GM19239 (cell line): ENCODE measurements around the gene ABCA4.
"Not testable (repeated sequence)": the region's sequence is repeated elsewhere in the genome, so short reads cannot be mapped to it uniquely, and the experiment has no call there.

Experiments used
- DNase-seq: peaks from one replicate; pipeline ENCODE4 v3.0.0; 2011; ENCODE audit warnings: low spot score; ENCODE audit not compliant: insufficient read length
- FAIRE-seq: peaks from 2 replicates; lab custom pipeline; 2011; peaks lifted over from hg19 to GRCh38; lab: Jason Lieb, UNC

ABCA4 gene

DNA sequence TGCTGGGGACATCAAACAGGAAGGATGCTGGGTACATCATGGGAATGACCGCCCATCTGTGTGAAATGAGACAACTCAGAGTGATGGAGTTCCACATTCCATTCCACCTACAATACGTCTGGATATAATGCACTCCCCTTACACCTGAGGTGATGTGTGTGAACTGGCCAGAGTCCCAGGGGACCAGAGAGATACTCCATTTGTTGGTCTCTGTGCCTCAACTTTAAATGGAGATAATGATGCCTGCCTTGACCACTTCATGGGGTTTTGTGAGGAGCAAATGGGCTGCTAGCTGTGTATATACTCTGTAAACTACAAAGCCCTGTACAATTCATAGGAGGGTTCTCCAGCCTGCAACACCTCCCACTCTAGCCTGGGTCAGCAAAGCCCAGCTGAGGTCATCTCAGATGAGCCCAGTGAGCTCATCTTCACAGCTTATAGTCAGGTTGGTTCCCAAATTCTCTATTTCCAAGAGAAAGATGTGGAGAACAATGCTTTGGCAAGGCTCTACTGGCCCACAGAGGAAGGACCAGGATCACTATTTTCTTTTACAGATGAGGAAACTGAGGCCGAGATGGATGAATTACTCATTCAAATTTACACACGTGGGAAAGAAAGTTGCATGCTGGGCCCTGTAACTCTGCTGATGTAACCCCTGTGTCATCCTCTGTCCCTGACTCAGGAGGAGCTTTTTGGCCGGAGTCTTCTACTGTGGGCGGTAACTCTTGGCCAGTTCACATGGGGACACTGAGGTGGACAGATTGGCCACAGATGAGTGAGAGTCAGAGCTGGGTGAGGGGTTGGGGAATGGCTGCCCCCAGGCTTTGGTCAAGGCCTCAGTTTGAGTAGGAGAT, 106.1 kb downstream of the ABCA4 start:
- FAIRE-seq (no peak), DNase-seq (no peak)

DNA sequence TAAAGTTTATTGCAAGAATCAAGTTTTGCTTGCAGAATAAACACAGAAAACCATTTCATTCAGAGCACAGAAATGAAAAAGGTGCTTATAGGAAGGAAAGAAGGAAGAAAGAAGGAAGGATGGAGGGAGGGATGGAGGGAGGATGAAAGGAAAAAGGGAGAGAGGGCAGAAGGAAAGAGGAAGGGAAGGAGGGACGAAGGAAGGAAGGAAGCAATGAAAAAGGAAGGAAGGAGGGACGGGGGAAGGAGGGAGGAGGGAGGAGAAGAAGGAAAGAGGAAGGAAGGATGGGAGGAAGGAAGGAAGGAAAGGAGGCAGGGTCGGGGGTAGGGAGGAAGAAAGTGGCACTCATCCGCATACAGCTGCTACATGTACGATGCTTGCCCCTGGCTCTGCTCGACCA, 106.9 kb downstream of the ABCA4 start:
- no peak for DNase-seq
- FAIRE-seq: no peak

DNA sequence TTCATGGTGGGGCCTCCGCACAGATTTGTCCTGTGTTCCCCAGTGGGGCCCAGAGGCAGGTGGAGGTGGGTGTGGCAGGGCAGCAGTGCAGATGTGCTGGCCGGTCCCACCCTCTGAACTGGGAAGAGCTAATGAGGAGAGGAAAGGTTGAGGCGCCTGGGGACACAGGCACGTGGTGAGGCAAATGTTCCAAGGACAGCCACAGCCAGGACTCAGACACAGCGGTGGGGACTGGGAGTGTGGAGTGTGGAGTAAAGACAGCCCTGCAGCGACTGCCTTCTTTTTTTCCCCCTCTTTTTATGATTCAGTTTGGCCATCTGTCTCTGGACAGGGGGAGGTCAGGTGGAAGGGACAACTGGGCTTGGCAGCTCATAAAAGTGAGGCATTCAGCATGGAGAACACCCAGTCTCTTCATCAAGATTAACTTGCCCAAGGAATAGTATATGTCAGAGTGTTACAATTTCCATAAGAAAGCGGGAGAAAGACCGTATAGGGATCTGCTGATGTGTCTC, 107.5 kb downstream of the ABCA4 start:
- FAIRE-seq (no peak), DNase-seq (no peak)

DNA sequence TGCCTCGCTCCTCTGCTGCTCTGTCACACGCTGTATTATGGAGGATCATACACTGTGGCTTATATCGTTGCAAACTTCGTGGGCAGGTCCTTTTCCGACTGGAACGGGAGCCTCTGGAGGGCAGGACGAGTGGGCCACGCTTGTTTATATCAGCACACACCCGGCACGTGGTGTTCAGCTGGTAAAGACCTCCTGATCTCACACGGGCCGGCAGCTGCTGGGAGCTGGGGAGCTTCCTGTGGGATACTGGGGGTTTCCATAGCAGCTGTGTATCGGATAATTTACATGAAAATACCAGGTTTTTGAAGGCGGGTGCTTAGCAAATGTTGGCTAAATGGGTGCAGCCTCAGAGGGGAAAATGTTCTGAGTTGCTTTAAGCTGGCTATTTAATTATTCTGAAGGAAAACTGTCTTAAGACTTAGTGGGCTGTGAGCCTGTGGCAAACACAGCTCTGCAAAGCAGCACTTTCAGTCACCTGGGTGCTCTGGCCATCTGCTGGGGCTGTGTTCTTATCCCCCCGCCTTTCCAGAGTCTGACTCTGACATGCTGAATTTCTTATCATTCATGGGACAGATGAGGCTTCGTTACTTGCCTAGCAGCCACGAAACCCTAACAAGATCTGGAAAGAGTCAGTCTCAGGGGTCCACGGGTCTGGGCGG, 108.1 kb downstream of the ABCA4 start:
- FAIRE-seq: no peak
- DNase-seq: no peak

DNA sequence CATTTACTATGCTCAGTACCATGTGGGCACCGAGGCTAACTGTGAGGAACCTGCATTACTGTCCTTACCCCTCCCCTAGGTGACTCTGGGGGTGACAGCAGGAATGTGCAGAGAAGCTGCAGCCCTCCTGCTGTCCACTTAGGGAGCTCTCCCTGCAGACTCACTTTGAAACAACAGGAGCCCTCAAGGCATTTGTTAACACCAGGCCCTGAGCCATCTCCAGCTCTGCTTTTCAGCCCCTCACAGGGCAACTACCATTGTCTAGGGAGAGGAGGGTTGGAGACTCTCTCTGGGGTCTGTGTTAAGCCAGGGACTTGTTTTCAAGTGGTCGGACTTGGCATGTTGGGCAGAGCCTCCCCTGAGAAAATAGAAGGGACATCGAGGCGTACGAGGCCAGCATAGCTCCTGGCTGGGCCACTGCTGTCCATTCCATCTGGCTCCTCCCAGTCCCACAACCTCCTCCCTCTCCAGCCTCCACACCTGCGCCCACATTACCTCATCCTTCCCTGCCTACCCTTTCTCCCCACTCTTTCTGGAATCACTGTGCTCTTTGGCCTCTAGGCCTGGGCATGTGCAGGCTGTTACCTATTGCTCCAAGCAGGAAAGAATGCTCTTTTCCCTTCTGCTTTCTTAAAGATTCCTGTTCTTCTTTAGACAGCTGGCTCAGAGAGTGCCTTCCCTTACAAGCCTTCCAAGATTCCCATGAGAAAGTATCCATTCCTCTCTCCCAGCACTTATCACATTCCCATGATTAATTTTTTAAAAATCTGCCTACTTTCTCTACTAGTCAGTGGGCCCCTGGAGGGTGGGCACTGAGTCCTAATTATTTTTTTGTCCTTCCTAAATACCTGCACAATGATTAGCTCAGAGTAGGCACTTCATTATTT, 109.0 kb downstream of the ABCA4 start:
- DNase-seq: no peak
- no peak for FAIRE-seq

DNA sequence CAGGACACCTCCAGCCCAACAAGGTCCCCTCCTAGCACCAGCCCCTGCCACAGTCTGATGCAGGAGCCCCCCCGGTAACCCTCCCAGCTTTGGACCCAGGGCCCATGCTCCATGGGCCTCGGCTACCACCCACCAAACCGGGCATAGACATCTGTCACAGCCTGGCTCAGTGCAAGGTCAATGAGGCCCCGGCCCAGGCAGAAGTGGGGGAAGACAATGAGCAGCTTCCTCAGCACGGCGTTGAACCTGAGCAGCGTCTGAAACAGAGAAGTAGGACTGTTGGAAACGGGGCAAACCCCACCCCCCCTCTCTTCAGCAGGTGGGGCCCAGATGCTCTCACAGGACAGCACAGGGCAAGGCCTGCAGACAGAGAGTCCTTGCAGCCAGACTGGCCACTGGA, 109.8 kb downstream of the ABCA4 start:
- DNase-seq: no peak
- no peak for FAIRE-seq

DNA sequence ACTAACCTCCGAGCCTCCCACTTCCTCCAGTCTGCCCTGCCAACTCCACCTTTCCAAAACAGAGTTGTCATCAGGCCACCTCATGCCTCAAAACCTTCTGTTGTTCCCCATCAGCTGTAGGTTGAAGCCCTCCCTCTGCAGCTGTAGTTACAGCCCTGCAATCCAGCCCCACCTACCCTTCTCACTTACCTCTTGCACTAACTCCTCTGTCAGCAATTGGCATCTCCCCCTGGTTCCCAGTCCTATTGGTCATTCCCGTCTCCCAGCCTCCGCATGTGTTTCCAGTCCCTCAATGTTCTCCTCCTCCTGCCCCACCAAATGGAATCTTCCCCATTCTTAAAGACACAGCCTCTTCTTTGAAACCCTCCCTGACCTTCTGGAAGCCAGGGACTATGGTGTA, 111.6 kb downstream of the ABCA4 start:
- FAIRE-seq (no peak), DNase-seq (no peak)

DNA sequence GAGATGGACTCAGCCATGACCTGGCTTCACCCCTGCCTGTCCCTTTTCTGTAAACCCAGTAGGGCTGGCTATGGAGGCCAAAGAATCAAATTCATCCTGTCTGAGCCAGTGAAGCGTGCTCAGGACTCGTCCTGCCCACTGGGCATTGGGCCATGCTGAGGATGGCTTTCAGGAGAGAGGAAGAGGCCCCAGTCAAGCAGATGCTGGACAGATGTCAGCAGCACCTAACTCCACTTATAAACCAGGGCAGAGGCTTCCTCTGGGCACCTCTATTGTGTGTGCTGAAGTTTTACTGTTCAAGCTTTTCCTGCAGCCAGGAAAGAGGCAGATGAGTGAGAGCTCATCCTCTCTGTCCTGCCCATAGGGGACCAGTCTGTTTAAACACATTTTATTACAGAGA, 114.3 kb downstream of the ABCA4 start:
- FAIRE-seq (no peak), DNase-seq (no peak)

DNA sequence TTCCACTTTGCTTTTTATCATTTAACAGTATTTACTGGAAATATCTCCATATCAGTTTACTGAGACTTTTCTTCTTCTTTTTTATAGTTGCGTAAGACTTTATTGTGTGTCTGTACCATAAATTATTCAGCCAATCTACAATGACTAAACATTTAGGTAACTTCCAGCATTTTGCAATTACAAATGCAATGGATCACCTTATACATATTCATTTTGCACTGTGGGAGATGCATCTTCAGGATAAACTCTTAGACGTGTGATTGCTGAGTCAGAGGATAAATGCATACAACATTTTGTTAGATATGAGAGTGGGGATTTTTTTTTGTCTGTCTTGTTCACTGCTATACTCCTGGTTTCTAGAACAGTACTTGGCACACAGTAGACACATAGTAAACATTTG, 116.0 kb downstream of the ABCA4 start:
- no peak for FAIRE-seq

DNA sequence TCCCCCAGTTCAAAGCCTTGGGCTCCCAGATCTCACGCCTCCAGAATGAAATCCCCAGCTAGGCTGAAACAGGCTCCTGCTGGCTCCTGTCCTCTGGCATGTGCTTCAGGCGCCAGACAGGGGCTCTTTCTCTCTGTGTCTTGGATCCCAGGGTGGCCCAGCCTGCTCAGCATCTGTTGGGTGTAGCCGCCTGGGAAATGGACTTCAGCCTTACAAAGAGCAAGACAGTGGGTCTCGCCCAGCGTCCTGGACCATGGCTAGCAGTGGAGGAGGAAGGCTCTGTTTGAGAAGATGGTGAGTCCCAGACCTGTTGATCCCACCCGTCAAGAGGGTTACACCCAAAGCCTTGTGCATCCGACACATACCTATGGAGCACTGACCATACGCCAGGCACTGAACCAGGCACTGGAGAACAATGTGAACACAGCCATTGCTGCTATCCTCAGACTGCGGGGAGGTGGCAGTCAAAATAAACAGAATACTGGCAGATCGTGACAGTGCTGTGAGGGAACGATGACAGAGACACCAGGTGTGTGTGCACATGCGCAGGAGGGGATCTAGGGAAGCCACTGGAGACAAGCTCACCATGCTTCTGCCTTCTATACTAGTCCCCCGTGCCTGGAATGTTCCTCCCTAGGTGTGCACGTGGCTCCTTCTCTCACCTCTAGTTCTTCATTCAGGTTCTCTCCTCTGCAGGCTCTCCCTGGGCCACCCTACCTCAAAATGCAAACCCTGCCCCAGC, 118.7 kb downstream of the ABCA4 start:
- FAIRE-seq (no peak), DNase-seq (no peak)

More for the DNA sequence above, 116.0 kb downstream of the ABCA4 start:
- DNase-seq: no peak

DNA sequence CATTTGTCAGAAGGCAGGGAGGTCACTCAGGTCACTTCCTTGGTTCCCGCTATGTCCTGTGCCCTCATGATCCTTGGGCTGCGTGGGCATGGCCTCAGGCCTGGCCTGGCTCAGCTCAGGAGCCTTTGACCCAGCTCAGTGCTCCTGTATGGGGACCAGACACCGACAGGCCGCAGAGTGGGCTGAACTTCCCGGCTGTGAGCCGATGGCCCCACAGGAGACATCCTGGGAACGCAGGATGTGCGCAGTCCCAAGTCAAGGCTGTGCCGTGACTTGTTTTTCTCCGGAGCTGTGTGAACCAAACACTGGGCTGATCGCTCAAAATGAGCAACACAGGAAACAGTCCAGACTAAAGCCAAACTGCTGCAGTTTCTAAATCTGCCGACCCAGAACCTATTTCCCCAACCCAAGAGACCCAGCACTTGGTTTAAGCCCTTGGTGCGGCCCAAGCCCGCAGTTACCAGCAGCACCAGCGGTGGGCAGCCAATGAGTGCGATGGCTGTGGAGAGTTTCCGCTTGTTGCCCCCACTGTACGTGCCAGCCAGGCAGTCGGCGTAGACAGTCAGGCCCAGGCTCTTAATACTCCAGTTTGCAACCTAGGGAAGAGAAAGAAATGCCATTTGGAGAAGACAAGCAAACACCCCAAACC, 119.4 kb downstream of the ABCA4 start:
- DNase-seq (no peak), FAIRE-seq (no peak)

DNA sequence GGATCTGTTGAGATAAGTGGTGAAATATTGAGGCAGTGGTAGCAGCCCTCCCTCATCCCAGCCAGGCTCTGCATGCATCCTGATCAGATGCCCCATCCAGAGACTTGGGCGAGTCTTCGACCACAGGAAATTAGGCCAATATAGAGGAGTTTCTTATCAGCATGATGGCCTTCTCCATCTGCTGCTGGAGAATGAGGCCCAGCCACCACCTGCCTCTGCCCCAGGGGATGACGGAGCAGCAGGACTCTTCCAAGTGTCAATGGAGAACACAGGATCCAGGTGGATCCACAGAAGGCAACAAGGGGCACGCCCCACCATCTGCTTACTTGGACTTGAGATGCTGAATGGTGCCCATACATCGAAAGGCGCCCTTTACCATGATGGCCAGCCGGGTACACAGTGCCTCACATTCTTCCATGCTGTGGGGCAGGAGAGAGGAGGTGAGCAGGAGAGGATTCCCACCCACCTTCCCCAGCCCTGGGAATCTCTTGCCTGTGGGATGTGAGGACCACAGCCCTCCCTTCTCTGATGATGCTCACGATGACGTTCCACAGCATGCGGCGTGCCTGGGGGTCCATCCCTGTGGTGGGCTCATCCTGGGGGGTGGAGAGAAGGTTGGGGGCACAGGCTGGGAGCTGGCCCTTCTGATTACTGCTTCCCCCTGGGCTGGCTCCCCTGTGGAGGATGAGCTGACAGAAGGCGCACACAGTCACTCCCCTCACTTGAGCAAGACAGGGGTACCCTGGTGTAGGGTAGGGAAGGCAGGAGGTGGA, 120.3 kb downstream of the ABCA4 start:
- FAIRE-seq: no peak

DNA sequence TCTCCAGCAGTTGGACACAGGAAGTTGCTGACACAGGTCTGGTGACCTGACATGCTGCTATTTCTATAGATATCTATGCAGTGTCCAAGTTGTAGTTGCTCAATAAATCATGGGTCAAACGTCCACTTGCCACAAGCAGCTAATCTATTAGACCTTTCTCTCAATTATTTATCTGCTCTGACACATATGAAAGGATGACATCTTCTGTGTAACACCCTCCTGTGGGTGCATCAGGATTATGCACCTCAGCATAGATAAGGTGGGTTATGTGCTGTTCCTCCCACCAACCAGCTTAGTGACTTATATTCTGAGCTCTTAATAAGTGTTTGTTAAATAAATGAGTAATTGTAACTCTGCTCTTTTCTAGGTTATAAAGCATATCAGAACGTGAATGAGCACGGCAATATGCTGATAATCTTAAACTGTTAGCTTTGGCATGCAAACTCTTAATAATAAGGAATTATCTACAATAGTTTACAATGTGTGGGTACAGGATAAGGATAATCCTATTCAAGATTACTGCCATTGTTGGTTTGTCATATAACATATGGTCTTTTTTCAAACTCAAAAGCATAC, 121.0 kb downstream of the ABCA4 start:
- no peak for DNase-seq

More for the DNA sequence above, 120.3 kb downstream of the ABCA4 start:
- DNase-seq: no peak

DNA sequence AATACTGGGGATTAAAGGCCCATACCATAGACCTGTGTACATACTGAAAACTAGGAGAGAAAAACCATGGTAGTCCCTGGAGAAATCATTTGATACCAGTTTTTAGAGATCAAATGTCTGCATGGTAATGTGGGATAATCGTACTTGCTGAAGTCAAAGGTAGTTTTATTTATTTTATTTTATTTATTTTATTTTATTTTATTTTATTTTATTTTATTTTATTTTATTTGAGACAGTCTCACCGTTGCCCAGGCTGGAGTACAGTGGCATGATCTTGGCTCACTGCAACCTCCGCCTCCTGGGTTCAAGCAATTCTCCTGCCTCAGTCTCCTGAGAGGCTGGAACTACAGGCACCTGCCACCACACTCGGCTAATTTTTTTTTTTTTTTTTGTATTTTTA, 122.4 kb downstream of the ABCA4 start:
- not testable (repeated sequence) for DNase-seq, FAIRE-seq

More for the DNA sequence above, 121.0 kb downstream of the ABCA4 start:
- no peak for FAIRE-seq

DNA sequence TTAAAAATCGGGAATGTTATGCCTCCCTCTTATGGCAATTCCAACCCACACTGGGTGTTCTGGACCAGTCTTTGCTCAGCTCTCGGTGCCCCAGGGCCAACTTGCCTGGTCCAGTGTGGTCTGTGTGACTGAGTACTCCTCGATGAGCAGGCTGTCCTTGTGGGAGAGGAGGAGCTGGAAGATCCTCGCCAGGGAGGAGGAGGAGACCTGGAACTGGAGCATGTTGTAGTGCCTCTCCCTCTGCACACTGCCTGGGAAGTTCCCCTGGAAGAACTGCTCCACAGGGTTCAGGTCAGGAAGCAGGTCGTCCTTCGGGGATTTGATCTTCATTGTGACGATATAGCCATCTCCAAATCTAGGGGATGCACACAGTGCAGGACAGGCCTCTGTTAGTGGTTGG, 123.2 kb downstream of the ABCA4 start:
- DNase-seq (no peak), FAIRE-seq (no peak)

DNA sequence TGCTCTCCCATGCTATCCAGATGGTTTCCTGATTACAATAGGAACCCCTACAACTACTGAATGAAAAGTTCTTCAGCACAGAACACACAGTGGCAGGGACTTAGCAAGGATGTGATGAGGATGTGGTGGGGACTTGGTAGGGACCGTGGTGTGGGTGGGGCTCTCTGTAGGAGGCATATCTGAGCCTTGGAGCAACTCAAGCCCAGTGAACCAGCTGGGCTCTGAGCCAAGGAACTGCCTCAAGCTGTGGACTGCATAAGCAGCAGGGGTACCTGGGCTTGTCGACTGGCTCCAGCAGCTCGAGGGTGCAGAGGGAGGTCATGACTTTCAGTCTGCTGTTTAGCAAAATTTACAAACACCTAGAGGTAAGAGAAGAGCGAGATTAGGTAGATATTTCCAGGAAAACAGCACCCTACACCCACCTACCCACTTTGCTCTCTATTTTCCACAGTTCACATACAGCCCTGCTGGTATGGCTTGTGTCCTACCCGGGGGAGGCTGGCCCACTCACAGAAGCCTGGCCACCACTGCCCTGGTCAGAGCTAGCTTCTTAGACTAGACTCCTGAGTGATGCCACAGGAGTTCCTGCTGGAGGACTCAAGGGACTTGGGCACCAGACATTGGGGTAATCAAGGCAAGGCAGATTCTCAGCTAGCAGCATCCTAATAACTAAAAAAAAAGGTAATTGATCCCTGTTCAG, 125.0 kb downstream of the ABCA4 start:
- DNase-seq (no peak), FAIRE-seq (no peak)

DNA sequence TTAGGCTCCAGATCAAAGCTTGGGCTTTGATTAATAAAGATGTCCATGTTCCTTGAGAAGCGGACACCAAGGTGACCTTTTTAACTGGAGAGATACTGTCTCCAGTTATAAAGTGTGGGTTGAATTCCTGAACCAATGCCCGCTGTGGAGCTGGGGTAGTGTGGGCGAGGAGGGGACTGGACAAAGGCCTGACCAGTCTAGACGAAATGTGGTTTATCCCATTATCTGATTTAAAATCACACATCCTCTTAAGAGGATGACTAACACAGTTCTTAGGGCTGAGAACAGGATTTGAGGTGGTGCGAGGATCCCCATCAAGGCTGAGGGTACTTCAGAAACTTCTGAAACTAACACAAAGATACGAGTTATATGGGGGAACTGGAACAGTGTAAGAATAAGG, 127.2 kb downstream of the ABCA4 start:
- no peak for FAIRE-seq
- no peak for DNase-seq

DNA sequence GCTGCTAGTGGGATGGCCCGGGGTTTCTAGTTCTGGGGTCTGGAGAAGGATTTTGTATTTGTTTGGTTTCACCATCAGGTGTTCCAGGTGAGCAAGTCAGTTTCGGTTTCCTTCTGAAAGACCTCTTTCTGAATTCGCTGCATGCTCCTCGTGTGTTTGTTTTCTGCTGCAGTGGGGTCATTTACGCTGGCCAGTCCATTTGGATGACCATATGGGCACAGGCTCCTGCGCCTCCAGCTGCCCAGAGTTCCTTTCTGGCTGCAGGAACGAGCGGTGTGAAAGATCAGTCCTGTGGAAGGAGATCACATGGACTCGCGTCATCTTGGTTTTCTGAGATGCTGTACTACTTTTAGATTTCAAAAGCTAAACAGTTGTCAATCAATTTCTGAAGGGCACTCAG, 128.0 kb downstream of the ABCA4 start:
- FAIRE-seq: no peak
- DNase-seq: no peak
